Peyer's patch (tissue), 4 donors: ENCODE measurements around the gene C20orf202.

ENCODE experiments used
- POLR2A ChIP-seq, 2 donors: fragments of 450-650 bp; IDR thresholded peaks; one replicate each; pipeline ENCODE4 v1.5.1; 2017; ENCODE audit warnings: antibody characterized with exemption in 2 of 2, mild to moderate bottlenecking in 2 of 2, moderate library complexity in 2 of 2
- TF ChIP-seq, protein P1 (sequence below), 6 experiments: fragments of 450-650 bp in 4 of 6; fragments of 200-600 bp in 2 of 6; sonication (generic) in 1 of 6; IDR thresholded peaks; one replicate each; pipeline ENCODE4 v1.5.1; 2017 to 2019; ENCODE audit warnings: antibody characterized with exemption in 6 of 6, mild to moderate bottlenecking in 3 of 6, moderate library complexity in 1 of 6

DNA sequence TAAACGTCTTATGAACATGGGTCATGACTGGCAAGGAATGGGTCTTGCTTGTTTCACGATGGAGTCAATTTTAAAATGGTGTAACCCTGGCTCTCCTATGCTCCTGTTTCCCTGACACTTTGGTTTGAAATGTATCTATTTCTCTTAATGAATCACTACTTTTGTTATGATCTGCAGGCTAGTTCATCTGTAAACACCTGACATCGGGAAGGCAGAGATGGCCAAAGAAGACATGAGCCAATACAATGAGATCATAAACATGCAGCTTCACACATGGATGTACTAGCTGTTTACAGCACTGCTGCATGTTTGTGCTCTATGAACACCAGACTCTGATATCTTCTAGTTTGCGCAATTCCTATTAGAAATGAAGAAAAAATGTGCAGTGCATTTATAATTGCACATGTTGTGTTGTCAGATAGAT is 11.6 kb downstream of the C20orf202 start:
- no peak for TF ChIP-seq POLR2A (IDR thresholded peaks at IDR 0.05)
- TF ChIP-seq, protein P1, sequence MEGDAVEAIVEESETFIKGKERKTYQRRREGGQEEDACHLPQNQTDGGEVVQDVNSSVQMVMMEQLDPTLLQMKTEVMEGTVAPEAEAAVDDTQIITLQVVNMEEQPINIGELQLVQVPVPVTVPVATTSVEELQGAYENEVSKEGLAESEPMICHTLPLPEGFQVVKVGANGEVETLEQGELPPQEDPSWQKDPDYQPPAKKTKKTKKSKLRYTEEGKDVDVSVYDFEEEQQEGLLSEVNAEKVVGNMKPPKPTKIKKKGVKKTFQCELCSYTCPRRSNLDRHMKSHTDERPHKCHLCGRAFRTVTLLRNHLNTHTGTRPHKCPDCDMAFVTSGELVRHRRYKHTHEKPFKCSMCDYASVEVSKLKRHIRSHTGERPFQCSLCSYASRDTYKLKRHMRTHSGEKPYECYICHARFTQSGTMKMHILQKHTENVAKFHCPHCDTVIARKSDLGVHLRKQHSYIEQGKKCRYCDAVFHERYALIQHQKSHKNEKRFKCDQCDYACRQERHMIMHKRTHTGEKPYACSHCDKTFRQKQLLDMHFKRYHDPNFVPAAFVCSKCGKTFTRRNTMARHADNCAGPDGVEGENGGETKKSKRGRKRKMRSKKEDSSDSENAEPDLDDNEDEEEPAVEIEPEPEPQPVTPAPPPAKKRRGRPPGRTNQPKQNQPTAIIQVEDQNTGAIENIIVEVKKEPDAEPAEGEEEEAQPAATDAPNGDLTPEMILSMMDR (IDR thresholded peaks at IDR 0.05), result no peak
